Osteoblast (primary cell): Measurements from ENCODE around the gene TEX51. TPM values are rescaled to one million over a fixed set of nuclear protein-coding genes. Genes with fewer than 3 reads are reported as not detected.

ENCODE experiments used
- DNase-seq: peaks from one replicate; pipeline ENCODE4 v3.0.0; 2011; ENCODE audit warnings: low spot score, mixed read lengths; ENCODE audit not compliant: insufficient read length; ENCODE audit errors: missing footprints
- H2AFZ ChIP-seq: 2 replicates; pipeline ENCODE4 v1.6.0; 2011; ENCODE audit warnings: mild to moderate bottlenecking, low read length
- H3K27ac ChIP-seq: 2 replicates; pipeline ENCODE4 v1.5.1; 2011; ENCODE audit warnings: mild to moderate bottlenecking, low read depth, low read length, moderate library complexity
- H3K27me3 ChIP-seq: 2 replicates; pipeline ENCODE4 v1.6.0; 2012; ENCODE audit warnings: mild to moderate bottlenecking, control low read depth, inconsistent platforms, low read length, moderate library complexity; ENCODE audit not compliant: insufficient read depth
- H3K36me3 ChIP-seq: 2 replicates; pipeline ENCODE4 v1.5.1; 2011; ENCODE audit warnings: mild to moderate bottlenecking, low read length, control low read depth, moderate library complexity; ENCODE audit not compliant: insufficient read depth
- H3K4me1 ChIP-seq: 2 replicates; pipeline ENCODE4 v1.5.1; 2011; ENCODE audit warnings: mild to moderate bottlenecking, low read length, control low read depth, moderate library complexity; ENCODE audit not compliant: insufficient read depth
- H3K4me2 ChIP-seq: 2 replicates; pipeline ENCODE4 v1.6.0; 2011; ENCODE audit warnings: mild to moderate bottlenecking, low read length; ENCODE audit not compliant: insufficient read depth
- H3K4me3 ChIP-seq: fragments of 200-600 bp; sonication (generic); 3 replicates; pipeline ENCODE4 v1.5.1; 2012; ENCODE audit warnings: mild to moderate bottlenecking, low read length, inconsistent platforms; ENCODE audit not compliant: insufficient read depth
- H3K79me2 ChIP-seq: 2 replicates; pipeline ENCODE4 v1.6.0; 2012; ENCODE audit warnings: mild to moderate bottlenecking, low read length, control low read depth, inconsistent platforms; ENCODE audit not compliant: insufficient read depth
- H3K9me3 ChIP-seq: 2 replicates; pipeline ENCODE4 v1.5.1; 2011; ENCODE audit warnings: low read depth, low read length, control low read depth
- H4K20me1 ChIP-seq: 2 replicates; pipeline ENCODE4 v1.6.0; 2012; ENCODE audit warnings: mild to moderate bottlenecking, low read length, control low read depth; ENCODE audit not compliant: insufficient read depth
- total RNA-seq: library from RNA; depleted of rRNA; stranded (reverse); fragments of >200 nt; gene quantifications from 2 replicates; pipeline ENCODE4 v1.2.3, GENCODE V29; 2012
- TF ChIP-seq, protein P1 (sequence below): IDR thresholded peaks from 2 replicates; pipeline ENCODE4 v1.5.1; 2011; ENCODE audit warnings: mild to moderate bottlenecking, low read depth, low read length, moderate library complexity; ENCODE audit errors: extremely low read depth

Gene TEX51
- total RNA-seq, 1 donor, result not detected

DNA sequence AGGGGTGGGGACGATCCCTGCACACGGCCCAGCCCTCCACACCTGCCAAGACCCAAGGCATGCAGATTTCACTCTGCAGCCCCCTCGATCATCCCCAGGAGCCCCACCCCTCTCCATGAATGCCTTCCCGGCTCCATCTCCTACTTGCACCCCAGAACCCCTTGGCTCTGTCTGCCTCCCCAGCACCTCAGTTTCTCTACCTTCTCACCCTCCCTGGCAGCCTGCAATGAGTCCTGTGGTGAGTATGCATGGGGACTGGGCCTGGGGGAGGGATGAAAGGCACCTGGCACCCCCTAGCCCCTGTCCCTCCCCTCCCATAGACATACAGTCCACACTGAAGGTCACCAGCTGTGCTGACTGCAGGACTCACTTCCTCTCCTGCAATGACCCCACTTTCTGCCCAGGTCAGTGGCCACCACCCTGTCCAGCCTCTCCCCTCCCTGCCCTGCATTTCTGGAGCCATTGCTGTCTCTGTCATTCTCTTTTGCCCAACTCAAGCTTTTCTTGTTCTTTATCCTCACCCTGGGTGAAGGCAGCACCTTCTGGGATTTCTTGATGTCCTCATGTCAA lies 1.0 kb downstream of the TEX51 start:
- Histone ChIP-seq H3K4me3 (no peak overlapping the region), H3K9me3 (no peaks in the 10 kb centered on the region), H3K4me1 (no peaks in the 10 kb centered on the region), H3K4me2 (no peak overlapping the region), H2AFZ (no peak overlapping the region), H4K20me1 (no peaks in the 10 kb centered on the region), H3K79me2 (no peaks in the 10 kb centered on the region), H3K36me3 (no peaks in the 10 kb centered on the region), H3K27me3 (no peaks in the 10 kb centered on the region), H3K27ac (no peak overlapping the region)
- DNase-seq, result no peak
- TF ChIP-seq, protein P1, sequence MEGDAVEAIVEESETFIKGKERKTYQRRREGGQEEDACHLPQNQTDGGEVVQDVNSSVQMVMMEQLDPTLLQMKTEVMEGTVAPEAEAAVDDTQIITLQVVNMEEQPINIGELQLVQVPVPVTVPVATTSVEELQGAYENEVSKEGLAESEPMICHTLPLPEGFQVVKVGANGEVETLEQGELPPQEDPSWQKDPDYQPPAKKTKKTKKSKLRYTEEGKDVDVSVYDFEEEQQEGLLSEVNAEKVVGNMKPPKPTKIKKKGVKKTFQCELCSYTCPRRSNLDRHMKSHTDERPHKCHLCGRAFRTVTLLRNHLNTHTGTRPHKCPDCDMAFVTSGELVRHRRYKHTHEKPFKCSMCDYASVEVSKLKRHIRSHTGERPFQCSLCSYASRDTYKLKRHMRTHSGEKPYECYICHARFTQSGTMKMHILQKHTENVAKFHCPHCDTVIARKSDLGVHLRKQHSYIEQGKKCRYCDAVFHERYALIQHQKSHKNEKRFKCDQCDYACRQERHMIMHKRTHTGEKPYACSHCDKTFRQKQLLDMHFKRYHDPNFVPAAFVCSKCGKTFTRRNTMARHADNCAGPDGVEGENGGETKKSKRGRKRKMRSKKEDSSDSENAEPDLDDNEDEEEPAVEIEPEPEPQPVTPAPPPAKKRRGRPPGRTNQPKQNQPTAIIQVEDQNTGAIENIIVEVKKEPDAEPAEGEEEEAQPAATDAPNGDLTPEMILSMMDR, result no peak

DNA sequence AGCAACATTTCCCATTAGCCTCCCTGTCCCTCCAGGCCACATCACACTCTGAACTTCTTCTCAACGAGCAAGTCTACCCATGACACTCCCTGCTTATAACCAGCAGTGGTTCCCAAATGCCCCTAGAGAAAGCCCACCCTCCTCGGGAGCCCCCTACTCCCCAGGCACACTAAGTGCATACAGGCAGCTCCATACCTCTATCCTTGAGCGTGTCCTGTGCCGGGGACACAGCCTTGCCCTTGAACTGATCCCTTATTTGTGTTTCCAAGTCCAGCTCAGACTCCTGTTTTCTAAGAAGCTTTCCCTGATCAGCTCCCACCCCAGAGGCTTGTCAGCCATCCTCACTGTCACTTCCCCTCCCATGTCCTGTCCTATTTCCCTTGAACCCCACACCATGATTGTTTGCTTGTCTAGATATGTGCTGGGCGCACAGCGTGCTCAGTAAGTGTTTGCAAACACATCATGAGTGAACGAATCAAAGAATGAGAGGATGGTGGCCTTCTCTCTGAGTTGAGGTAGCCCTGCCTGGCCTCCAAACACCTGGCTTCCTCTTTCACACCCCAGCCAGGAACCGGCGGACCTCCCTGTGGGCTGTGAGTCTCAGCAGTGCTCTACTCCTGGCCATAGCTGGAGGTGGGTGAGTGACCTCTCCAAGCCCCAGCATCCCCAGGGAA lies 2.1 kb downstream of the TEX51 start:
- TF ChIP-seq, protein P1, result no peak
- no peaks in the 10 kb centered on the region for H3K9me3 ChIP-seq
- H2AFZ ChIP-seq, result no peak overlapping the region
- H3K36me3 ChIP-seq, result no peaks in the 10 kb centered on the region
- H3K27me3 ChIP-seq, result no peaks in the 10 kb centered on the region
- no peaks in the 10 kb centered on the region for H4K20me1 ChIP-seq
- DNase-seq, result no peak
- no peak overlapping the region for H3K4me2 ChIP-seq
- H3K79me2 ChIP-seq, result no peaks in the 10 kb centered on the region
- H3K4me3 ChIP-seq, result no peak overlapping the region
- no peaks in the 10 kb centered on the region for H3K4me1 ChIP-seq
- no peak overlapping the region for H3K27ac ChIP-seq

DNA sequence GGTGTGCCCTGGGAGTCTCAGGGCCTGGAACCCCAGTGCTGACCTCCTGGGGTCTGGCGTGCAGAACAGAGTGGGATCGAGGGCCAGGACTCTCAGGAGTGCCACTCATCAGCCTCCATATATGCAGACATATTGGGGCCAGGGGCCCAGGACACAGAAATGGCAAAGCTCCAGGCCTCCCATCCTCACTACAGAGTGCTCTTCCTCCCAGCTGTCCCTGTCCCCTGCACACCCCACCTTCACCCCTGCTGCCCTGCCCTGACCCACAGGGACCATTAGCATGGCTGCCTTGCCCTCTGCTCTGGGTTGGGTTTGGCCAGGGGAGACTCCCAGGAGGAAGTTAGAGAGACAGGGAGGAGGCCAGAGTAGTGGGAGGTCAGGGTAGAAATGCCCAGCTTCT lies 2.8 kb downstream of the TEX51 start:
- Histone ChIP-seq H3K36me3 (no peaks in the 10 kb centered on the region), H3K9me3 (no peaks in the 10 kb centered on the region), H3K4me2 (no peak overlapping the region), H2AFZ (no peak overlapping the region), H3K79me2 (no peaks in the 10 kb centered on the region), H3K27me3 (no peaks in the 10 kb centered on the region), H3K4me3 (no peak overlapping the region), H3K27ac (no peak overlapping the region), H3K4me1 (no peaks in the 10 kb centered on the region), H4K20me1 (no peaks in the 10 kb centered on the region)
- DNase-seq, result no peak
- TF ChIP-seq, protein P1, result no peak

DNA sequence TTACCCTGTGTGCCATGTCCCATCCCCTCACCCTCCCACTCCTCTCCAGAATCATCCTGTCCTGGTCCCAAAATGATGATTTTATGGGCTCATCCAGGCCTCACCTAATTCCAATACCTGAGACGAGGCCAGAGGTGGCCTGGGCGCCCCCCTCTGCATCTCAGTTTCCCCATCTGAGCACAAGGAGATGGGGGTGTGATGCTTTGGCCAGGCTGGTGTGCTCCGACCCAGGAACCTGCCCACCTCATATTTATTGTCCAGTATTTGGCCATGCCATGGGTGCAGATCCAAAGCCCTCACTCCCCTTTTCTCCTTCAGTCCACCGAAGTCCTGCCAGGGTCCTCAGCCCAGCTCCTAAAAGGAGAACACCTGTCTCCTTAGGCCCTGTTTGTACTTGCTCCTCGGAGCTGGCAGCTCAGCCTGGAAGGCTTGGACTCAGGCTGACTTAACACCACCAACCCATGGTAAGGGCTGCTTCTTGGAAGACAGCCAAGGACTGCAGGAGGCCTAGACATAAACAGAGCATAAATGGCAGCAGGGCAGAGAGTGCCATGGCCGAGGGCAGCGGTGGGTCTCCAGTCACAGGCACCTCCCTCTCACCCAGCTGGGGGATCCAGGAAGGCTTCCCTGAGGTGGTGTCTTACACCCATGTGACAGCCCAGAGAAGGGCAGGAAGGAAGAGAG lies 3.6 kb downstream of the TEX51 start:
- H3K27ac ChIP-seq, result no peak overlapping the region
- no peak overlapping the region for H3K4me2 ChIP-seq
- no peak overlapping the region for H3K4me3 ChIP-seq
- no peaks in the 10 kb centered on the region for H4K20me1 ChIP-seq
- H3K79me2 ChIP-seq, result no peaks in the 10 kb centered on the region
- no peak for DNase-seq
- H3K9me3 ChIP-seq, result no peaks in the 10 kb centered on the region
- no peaks in the 10 kb centered on the region for H3K36me3 ChIP-seq
- H3K4me1 ChIP-seq, result no peaks in the 10 kb centered on the region
- no peaks in the 10 kb centered on the region for H3K27me3 ChIP-seq
- no peak overlapping the region for H2AFZ ChIP-seq
- TF ChIP-seq, protein P1, result no peak
